ENCODE measurements around the gene CDR2L. TPM values are rescaled to one million over a fixed set of nuclear protein-coding genes. Genes with fewer than 3 reads are reported as not detected.
"Not testable (repeated sequence)": the region's sequence is repeated elsewhere in the genome, so short reads cannot be mapped to it uniquely, and the experiment has no call there.

The CDR2L gene
- total RNA-seq, 2 experiments from 2014 or later: 0.31 to 0.40 TPM

DNA sequence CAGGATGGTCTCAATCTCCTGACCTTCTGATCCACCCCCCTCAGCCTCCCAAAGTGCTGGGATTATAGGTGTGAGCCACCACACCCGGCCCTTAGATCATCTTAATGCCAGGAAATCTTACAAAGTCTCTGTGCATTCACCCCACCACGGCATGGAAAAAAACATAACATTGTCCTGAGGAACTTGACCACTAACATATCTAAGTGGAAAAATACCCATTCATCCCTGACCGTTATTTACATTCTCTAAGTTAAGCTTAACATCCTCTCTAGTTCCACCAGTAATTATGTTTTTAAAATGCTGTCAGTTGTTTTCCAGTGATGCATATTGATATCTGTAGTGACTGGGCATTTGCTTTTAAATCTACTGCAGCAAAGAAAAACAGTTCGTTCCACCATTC lies 11.5 kb upstream of the CDR2L start:
- ChIA-PET CTCF (interaction anchor here (0.8 to 1.6 kb wide), 2 partner anchors 14 to 37 kb away, joined by 3 to 5 read pairs; partner anchors contain the start of gene MRPL58), POLR2A (no interaction called here)
- H3K27me3 Mint-ChIP-seq: peaks cover 35% of the 10 kb centered on the region
- H3K27ac Mint-ChIP-seq: no peak overlapping the region
- no peak overlapping the region for H3K4me3 Mint-ChIP-seq
- no peak for DNase-seq
- no peaks in the 10 kb centered on the region for H3K36me3 Mint-ChIP-seq (ENCODE audit: low read depth)
- H3K4me1 Mint-ChIP-seq: peaks cover 12% of the 10 kb centered on the region
- no peaks in the 10 kb centered on the region for H3K9me3 Mint-ChIP-seq

DNA sequence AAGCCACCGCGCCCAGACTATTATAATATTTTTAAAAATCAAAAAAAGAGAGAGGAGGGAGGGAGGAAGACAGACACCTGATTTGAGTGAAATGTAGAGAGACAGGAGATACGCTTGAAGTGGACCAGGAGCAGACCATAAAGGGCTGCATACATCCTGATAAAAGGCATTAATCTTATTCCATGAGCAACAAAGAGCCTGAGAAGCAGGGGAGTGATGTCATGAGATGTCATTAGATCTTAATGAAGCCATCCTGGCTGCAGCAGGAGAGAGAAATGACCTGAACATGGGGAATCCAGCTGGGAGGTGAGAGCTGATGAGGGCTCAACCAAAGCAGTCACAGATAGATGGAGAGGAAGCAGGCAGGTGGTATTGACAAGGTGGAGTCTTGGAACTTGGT lies 9.6 kb upstream of the CDR2L start:
- Mint-ChIP-seq H3K27me3 (peaks cover 34% of the 10 kb centered on the region), H3K9me3 (no peaks in the 10 kb centered on the region), H3K4me1 (peaks cover 25% of the 10 kb centered on the region), H3K4me3 (no peak overlapping the region), H3K27ac (no peak overlapping the region), H3K36me3 (ENCODE audit: low read depth) (no peaks in the 10 kb centered on the region)
- no peak for DNase-seq
- POLR2A ChIA-PET: no interaction called here
- CTCF ChIA-PET: interaction anchor here (1.5 to 1.6 kb wide), 2 partner anchors 16 to 35 kb away, joined by 4 read pairs; partner anchors contain the start of gene MRPL58

DNA sequence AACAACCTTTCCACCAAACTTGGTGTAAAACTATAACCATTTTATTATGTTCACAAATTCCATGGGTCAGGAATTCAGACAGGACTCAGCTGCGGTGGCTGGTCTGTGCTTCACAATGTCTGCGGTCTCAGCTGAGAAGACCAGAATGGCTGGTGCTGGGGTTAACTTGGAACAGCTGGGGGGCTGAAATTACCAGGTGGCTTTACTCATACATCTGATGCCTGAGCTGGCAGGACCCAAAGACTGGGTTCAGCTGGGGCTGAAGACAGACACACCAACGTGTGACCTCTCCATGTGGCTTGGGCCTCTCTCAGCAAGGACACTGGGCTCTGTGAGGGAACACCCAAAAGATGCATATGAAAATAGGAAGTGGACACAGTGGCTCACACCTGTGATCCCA lies 9.2 kb upstream of the CDR2L start:
- Mint-ChIP-seq H3K9me3 (no peaks in the 10 kb centered on the region), H3K36me3 (ENCODE audit: low read depth) (no peaks in the 10 kb centered on the region), H3K27ac (no peak overlapping the region), H3K4me1 (peaks cover 21% of the 10 kb centered on the region), H3K4me3 (no peak overlapping the region), H3K27me3 (peaks cover 30% of the 10 kb centered on the region)
- POLR2A ChIA-PET: no interaction called here
- no peak for DNase-seq
- CTCF ChIA-PET: interaction anchor here (1.5 to 2.2 kb wide), 3 partner anchors 9 to 34 kb away, joined by 4 to 8 read pairs (median 4); partner anchors contain the start of genes CDR2L and MRPL58

DNA sequence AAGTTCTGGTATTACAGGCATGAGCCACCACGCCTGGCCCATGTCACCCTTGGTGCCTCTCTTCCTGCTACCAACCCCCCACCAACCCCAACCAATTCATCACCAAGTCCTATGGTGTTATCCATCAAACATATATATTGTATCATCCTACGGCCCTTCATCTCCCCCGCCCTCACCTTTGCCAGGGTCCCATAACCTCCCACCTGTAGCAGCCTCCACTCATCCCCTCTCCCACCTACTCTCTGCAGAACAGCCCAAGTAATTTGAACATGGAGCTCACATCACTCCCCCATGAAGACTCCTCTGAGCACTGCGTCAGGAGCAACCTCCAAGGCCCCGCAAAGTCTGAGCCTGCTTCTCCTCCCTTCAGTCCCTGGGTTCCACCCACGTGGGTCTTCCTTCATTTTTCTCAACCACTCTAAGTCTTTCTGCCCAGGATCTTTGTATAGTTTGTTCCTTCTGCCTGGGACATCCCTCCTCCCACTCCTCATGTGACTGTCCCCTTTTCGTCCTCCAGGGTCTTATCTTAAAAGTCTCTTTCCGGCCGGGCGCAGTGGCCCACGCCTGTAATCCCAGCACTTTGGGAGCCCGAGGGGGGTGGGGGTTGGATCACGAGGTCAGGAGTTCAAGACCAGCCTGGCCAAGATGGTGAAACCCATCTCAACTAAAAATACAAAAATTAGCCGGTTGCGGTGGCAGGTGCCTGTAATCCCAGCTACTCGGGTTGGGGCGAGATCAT lies 7.9 kb upstream of the CDR2L start:
- Mint-ChIP-seq H3K4me1 (peaks cover 21% of the 10 kb centered on the region), H3K36me3 (ENCODE audit: low read depth) (no peaks in the 10 kb centered on the region), H3K27ac (no peak overlapping the region), H3K4me3 (no peak overlapping the region), H3K27me3 (peaks cover 24% of the 10 kb centered on the region), H3K9me3 (no peaks in the 10 kb centered on the region)
- POLR2A ChIA-PET: no interaction called here
- no peak for DNase-seq
- CTCF ChIA-PET: interaction anchor here (0.7 to 2.2 kb wide), 2 partner anchors 8 to 823 kb away, joined by 3 to 8 read pairs; partner anchors contain the start of gene CDR2L

DNA sequence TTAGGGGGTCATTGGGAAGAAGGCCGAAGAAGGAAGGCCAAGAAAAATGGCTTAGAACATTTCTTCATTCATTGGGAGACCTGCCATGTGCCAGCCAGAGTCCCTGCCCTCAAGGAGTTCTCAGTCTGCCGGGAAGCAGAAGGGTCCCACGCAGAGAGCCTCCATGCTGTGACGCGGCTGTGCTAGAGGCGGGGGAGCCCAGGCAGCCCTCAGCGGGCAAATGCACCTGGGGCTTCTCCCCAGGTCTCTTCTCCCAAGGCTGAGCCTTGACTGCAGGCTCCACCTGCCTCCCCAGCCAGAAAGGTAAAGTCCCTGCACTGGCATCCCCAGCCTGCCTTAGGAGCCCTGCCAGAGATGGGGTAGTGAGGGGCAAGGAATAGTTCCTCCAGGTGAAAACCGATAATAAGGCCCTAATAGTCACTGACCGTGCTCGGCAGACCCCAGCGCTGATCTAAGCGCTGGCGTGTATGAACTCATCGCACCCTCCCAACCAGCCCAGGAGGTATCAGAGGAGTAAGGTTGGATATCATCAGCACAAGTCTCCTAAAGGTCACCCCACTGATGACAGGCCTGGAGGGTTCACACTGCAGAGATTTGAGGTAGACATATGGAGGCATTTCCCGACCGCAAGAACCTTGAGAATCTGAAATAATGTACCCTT lies 6.0 kb upstream of the CDR2L start:
- POLR2A ChIA-PET: no interaction called here

DNA sequence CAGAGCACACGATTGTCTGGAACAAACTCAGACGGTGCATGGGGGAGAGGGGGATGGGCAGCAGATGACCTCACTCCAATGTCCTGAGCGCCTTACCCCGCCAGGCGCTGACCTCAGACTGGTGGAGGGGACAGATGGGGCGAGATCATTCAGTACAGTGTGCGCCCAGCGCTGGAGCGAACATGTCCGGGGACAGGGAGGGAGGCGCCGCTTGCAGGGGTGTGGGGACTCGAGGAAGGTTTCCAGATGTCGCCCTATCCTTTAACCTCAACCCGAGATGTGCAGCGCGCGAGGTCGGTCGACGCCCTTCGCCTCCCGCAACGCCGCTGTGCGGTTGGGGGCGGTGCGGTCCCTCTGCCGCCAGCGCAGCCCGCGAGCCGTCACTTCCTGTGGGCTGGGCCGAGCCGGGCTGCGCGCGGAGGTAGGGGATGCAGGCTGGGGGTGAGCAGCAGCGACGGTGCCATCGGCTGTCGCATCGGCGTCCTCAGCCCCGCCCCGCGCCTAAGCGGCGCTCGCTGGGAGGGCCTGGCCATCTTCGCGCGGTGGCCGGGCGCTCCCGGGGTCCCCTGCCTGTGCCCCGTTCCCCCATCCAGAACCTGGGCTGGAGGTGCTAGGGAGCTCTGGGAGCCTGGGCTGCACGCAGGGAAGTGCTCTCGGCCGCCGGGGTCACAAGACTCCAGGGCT lies 5.3 kb upstream of the CDR2L start:
- H3K4me3 Mint-ChIP-seq: peak overlapping the region; percentile 77
- peak overlapping the region; percentile 85 for H3K27ac Mint-ChIP-seq
- no peaks in the 10 kb centered on the region for H3K36me3 Mint-ChIP-seq (ENCODE audit: low read depth)
- ChIA-PET CTCF (interaction anchor here (1.3 to 1.5 kb wide), 3 partner anchors 10 to 21 kb away, joined by 3 to 5 read pairs (median 5); partner anchors contain the start of gene HID1), POLR2A (no interaction called here)
- H3K27me3 Mint-ChIP-seq: peaks cover 34% of the 10 kb centered on the region
- DNase-seq: peak; percentile 83
- peaks cover 31% of the 10 kb centered on the region for H3K4me1 Mint-ChIP-seq
- H3K9me3 Mint-ChIP-seq: no peaks in the 10 kb centered on the region

More for the DNA sequence above, 6.0 kb upstream of the CDR2L start:
- Mint-ChIP-seq H3K27ac (peak overlapping the region; percentile 85), H3K27me3 (peaks cover 27% of the 10 kb centered on the region), H3K9me3 (no peaks in the 10 kb centered on the region), H3K4me3 (peak overlapping the region; percentile 77), H3K36me3 (ENCODE audit: low read depth) (no peaks in the 10 kb centered on the region), H3K4me1 (peaks cover 24% of the 10 kb centered on the region)
- DNase-seq: no peak
- CTCF ChIA-PET: no interaction called here

DNA sequence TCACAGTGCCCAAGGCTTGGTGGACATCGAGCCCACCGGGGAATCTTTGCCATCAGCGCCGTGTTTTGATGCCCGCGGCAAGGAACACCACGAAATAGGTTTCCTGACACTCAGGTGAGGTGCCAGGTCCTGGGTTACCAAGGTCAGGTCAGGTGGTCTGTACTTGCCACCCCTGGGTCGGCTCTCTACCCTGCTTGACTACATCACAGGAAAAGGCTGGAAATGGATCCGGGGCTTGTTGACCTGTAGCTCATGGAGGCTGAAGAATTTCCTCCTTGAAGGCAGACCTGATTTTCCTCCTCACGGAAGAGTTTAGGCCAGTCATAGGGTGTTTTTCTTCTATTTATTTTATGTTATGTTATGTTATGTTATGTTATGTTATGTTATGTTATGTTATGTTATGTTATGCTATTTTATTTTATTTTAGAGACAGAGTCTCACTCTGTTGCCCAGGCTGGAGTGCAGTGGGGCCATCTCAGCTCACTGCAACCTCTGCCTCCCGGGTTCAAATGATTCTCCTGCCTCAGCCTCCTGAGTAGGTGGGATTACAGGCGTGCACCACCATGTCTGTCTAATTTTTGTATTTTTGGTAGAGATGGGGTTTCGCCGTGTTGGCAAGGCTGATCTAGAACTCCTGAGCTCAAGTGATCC lies 4.6 kb upstream of the CDR2L start:
- CTCF ChIA-PET: interaction anchor here (0.7 to 1.5 kb wide), 5 partner anchors 9 to 30 kb away, joined by 3 to 5 read pairs (median 5); partner anchors contain the start of genes HID1 and MRPL58
- peaks cover 36% of the 10 kb centered on the region for H3K27me3 Mint-ChIP-seq
- peak overlapping the region; percentile 77 for H3K4me3 Mint-ChIP-seq
- POLR2A ChIA-PET; DNase-seq; H3K36me3 Mint-ChIP-seq (ENCODE audit: low read depth); H3K9me3 Mint-ChIP-seq: not testable (repeated sequence)
- H3K4me1 Mint-ChIP-seq: peaks cover 33% of the 10 kb centered on the region
- H3K27ac Mint-ChIP-seq: peak overlapping the region; percentile 69

DNA sequence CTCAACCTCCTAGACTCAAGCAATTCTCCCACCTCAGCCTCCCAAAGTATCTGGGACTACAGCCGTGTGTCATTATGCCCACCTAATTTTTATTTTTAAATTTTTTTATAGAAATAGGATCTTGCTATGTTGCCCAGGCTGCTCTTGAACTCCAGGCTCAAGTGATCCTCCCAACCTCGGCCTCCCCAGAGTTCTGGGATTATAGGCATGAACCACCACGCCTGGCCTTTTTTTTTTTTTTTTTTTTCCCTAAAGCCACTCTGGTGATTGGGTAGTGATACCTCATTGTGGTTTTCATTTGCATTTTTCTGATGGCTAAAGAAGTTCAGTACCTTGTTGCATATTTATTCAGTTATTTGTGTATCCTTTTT lies 1.2 kb upstream of the CDR2L start:
- peaks cover 31% of the 10 kb centered on the region for H3K4me1 Mint-ChIP-seq
- no peak overlapping the region for H3K27ac Mint-ChIP-seq
- ChIA-PET CTCF (interaction anchor here (0.7 kb wide), 1 partner anchor 26 kb away, joined by 3 read pairs; the partner anchor contains the start of gene MRPL58), POLR2A (no interaction called here)
- no peak for DNase-seq
- H3K27me3 Mint-ChIP-seq: peaks cover 48% of the 10 kb centered on the region
- H3K36me3 Mint-ChIP-seq (ENCODE audit: low read depth): no peaks in the 10 kb centered on the region
- H3K4me3 Mint-ChIP-seq: no peak overlapping the region
- H3K9me3 Mint-ChIP-seq: no peaks in the 10 kb centered on the region

DNA sequence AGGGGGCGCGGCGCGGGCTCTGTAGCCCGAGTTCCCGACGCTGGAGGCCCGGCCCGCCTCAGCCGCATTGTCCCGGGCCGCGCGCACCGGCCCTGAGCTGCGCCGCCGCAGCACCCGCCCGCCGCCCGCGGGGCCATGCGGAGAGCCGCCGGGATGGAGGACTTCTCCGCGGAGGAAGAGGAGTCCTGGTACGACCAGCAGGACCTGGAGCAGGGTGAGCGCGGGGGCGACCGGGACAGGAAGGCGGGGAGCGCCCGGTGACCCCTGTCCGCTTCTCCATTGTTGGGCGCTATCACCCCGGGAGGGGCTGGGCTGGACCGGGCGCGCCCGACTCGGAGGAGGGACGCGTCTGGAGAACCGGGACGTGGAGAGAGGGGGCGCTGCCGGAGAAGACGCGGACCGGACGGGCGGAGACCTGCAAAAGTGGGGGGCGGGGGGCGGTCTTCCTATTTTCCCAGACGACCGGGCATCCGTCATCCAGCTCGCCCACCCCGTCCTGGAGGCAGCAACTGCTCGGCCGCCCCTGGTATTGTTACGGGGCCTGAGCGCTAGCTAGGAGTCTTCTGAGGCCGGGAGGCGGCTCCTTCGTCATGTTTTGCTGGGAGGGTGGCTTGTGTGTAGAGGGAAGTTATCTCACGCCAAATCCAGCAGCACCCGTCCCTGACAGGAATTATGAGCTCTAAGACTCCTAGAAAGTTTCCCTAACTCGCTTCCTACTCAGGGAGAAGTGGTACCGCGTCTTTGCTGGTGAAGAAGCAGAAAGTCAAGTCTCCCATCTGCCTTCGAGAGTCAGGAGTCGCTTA lies 678 bp downstream of the CDR2L start:
- Mint-ChIP-seq H3K4me3 (peak overlapping the region; percentile 67), H3K36me3 (ENCODE audit: low read depth) (no peaks in the 10 kb centered on the region), H3K9me3 (no peaks in the 10 kb centered on the region), H3K27me3 (peaks cover 47% of the 10 kb centered on the region), H3K4me1 (peaks cover 18% of the 10 kb centered on the region), H3K27ac (no peak overlapping the region)
- ChIA-PET CTCF (interaction anchor here (0.9 to 3.5 kb wide), 9 partner anchors 9 to 283 kb away, joined by 3 to 27 read pairs (median 5); partner anchors contain the start of genes MIF4GD and MRPL58), POLR2A (interaction anchor here (2.0 kb wide), 1 partner anchor 24 kb away, joined by 5 read pairs; the partner anchor contains the start of gene MRPL58)
- DNase-seq: no peak

DNA sequence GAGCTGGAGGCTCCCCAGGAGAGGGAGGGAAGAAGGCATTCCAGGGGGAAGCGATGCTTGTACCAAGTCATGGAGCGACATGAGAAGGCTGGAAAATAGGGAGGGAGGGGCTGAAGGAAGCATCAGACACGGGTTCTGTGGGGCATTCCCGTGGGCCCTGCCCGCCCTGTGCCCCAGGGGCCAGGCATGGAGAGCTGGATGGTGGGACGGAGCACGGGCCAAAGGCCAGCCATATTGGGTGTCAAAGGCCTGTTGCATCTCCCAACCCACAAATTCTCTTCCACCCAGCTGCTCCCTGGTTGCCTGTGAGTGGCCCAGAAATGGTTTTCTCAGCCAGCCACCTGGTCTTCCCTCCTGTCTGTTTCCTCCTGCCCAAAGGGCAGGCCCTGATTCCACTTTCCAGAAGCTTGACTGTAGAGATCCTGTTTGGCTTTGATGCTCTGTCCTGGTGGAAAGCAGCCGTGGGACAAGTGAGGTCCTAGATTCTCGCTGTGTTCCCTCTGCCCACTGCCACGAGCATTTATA lies 3.2 kb downstream of the CDR2L start:
- H3K4me3 Mint-ChIP-seq: no peak overlapping the region
- DNase-seq: no peak
- ChIA-PET POLR2A (no interaction called here), CTCF (interaction anchor here (1.2 to 2.2 kb wide), 2 partner anchors 9 to 34 kb away, joined by 4 to 5 read pairs; no protein-coding TSS in a partner anchor)
- H3K36me3 Mint-ChIP-seq (ENCODE audit: low read depth): no peaks in the 10 kb centered on the region
- no peak overlapping the region for H3K27ac Mint-ChIP-seq
- H3K9me3 Mint-ChIP-seq: no peaks in the 10 kb centered on the region
- peaks cover 35% of the 10 kb centered on the region for H3K27me3 Mint-ChIP-seq
- H3K4me1 Mint-ChIP-seq: peaks cover 18% of the 10 kb centered on the region

DNA sequence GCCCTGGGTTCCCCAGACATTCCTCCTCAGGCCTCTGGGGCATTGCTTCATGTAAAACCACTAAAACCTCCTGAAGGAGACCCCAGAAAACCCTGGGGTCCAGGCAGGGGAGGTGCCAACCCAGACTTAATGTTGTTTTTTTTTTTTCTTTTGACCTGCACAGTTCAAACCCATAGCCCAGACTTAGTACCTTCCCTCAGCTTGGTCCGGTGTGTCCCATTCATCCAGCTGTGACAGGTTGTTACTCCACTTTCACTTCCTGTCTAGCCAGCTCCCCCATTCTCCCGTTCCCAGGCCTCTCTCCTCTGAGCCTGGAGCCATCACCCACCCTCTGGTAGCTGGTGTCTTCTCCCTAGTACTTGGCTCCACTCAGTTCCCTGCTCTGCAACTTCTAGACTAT lies 4.8 kb downstream of the CDR2L start:
- no peak overlapping the region for H3K4me3 Mint-ChIP-seq
- peaks cover 25% of the 10 kb centered on the region for H3K27me3 Mint-ChIP-seq
- ChIA-PET POLR2A (no interaction called here), CTCF (interaction anchor here (0.6 to 2.2 kb wide), 3 partner anchors 17 to 1190 kb away, joined by 3 to 6 read pairs (median 5); no protein-coding TSS in a partner anchor)
- no peaks in the 10 kb centered on the region for H3K36me3 Mint-ChIP-seq (ENCODE audit: low read depth)
- peaks cover 8% of the 10 kb centered on the region for H3K4me1 Mint-ChIP-seq
- DNase-seq: no peak
- no peak overlapping the region for H3K27ac Mint-ChIP-seq
- no peaks in the 10 kb centered on the region for H3K9me3 Mint-ChIP-seq
